K562 (cell line): ENCODE data around the gene PRRG4. TPM values are rescaled to one million over a fixed set of nuclear protein-coding genes. Genes with fewer than 3 reads are reported as not detected.
A peak's percentile ranks its signal among the peaks of the same experiment; 100 is the strongest.

ENCODE experiments used
- BRD9 ChIP-seq: fragments of 450-650 bp; IDR thresholded peaks from 2 replicates; pipeline ENCODE4 v1.6.1; 2018; ENCODE audit warnings: low read depth; ENCODE audit not compliant: partially characterized antibody
- CCNT2 ChIP-seq: IDR thresholded peaks from 2 replicates; pipeline ENCODE4 v1.6.1; 2011; ENCODE audit warnings: borderline replicate concordance, low read depth, mild to moderate bottlenecking, moderate library complexity, mixed read lengths, low read length; ENCODE audit not compliant: insufficient read length; ENCODE audit errors: extremely low read depth
- CGGBP1 ChIP-seq: fragments of 250-450 bp; sonication (Bioruptor Pico); IDR thresholded peaks from 2 replicates; pipeline ENCODE4 v1.9.0; 2021; ENCODE audit warnings: mild to moderate bottlenecking
- CREB1 ChIP-seq, 2 experiments: sonication (generic) in 1 of 2; formaldehyde crosslinking in 1 of 2; IDR thresholded peaks; 2 replicates each; pipeline versions ENCODE4 v1.6.1 to v1.8.0; 2012 to 2022; ENCODE audit warnings: inconsistent platforms in 1 of 2, mild to moderate bottlenecking in 1 of 2, missing genetic modification reagents in 1 of 2, moderate library complexity in 1 of 2
- ETV1 ChIP-seq: fragments of 450-650 bp; conservative IDR thresholded peaks from 2 replicates; pipeline ENCODE4 v1.6.1; 2016; ENCODE audit warnings: missing genetic modification characterization, control low read depth, low read depth, missing compliant biosample characterization
- ID3 ChIP-seq, 2 experiments: fragments of 250-450 bp in 1 of 2; fragments of 450-650 bp in 1 of 2; sonication (Bioruptor Pico) in 1 of 2; IDR thresholded peaks; 2 replicates each; pipeline versions ENCODE4 v1.6.1 to v1.8.0; 2016 to 2021; ENCODE audit warnings: mild to moderate bottlenecking in 2 of 2, moderate library complexity in 2 of 2, missing compliant biosample characterization in 1 of 2, missing genetic modification characterization in 1 of 2
- NONO ChIP-seq, 2 experiments: fragments of 200-400 bp in 1 of 2; fragments of 450-650 bp in 1 of 2; formaldehyde crosslinking in 1 of 2; IDR thresholded peaks; 2 replicates each; pipeline ENCODE4 v1.6.1; 2017; ENCODE audit warnings: low read depth in 2 of 2, mild to moderate bottlenecking in 2 of 2, moderate library complexity in 2 of 2, low read length in 1 of 2
- PATZ1 ChIP-seq: fragments of 250-450 bp; sonication (Bioruptor Pico); IDR thresholded peaks from 2 replicates; pipeline ENCODE4 v1.5.0; 2020; ENCODE audit warnings: mild to moderate bottlenecking, borderline replicate concordance
- PHB2 ChIP-seq: fragments of 450-650 bp; IDR thresholded peaks from 2 replicates; pipeline ENCODE4 v1.6.1; 2017; ENCODE audit warnings: low read depth
- POLR2AphosphoS2 ChIP-seq: IDR thresholded peaks from 2 replicates; pipeline ENCODE4 v1.6.1; 2012; ENCODE audit warnings: low read length, improper control_type of control experiment
- POU5F1 ChIP-seq: fragments of 150-350 bp; IDR thresholded peaks from 2 replicates; pipeline ENCODE4 v1.6.1; 2014; ENCODE audit warnings: borderline replicate concordance, low read length, low read depth, mild to moderate bottlenecking; ENCODE audit not compliant: partially characterized antibody
- SNIP1 ChIP-seq: fragments of 450-650 bp; IDR thresholded peaks from 2 replicates; pipeline ENCODE4 v1.7.1; 2017; ENCODE audit warnings: low read depth, mild to moderate bottlenecking
- USF1 ChIP-seq: sonication (generic); formaldehyde crosslinking; IDR thresholded peaks from 2 replicates; pipeline ENCODE4 v1.9.0; 2022; ENCODE audit warnings: mild to moderate bottlenecking, missing genetic modification reagents
- ZBTB26 ChIP-seq: fragments of 450-650 bp; formaldehyde crosslinking; IDR thresholded peaks from 2 replicates; pipeline ENCODE4 v1.4.0; 2022; ENCODE audit warnings: missing genetic modification characterization
- ZKSCAN8 ChIP-seq: fragments of 200-800 bp; sonication (Bioruptor generic); IDR thresholded peaks from 2 replicates; pipeline ENCODE4 v1.6.1; 2016; ENCODE audit warnings: missing genetic modification characterization, missing compliant biosample characterization
- ZNF174 ChIP-seq: fragments of 250-450 bp; sonication (Bioruptor Pico); IDR thresholded peaks from 2 replicates; pipeline ENCODE4 v1.4.0; 2020; ENCODE audit warnings: mild to moderate bottlenecking
- ZNF695 ChIP-seq: fragments of 450-650 bp; formaldehyde crosslinking; IDR thresholded peaks from 2 replicates; pipeline ENCODE4 v1.4.0; 2020; ENCODE audit warnings: mild to moderate bottlenecking, moderate library complexity
- ZNF79 ChIP-seq: fragments of 250-450 bp; sonication (Bioruptor Pico); IDR thresholded peaks from 2 replicates; pipeline ENCODE4 v1.4.0; 2020; ENCODE audit warnings: low read depth, mild to moderate bottlenecking, moderate library complexity
- polyA plus RNA-seq, 8 experiments: library from polyadenylated mRNA; depleted of rRNA in 4 of 8; stranded (reverse) in 5 of 8; unstranded in 3 of 8; fragments of >200 nt; fragmentation: Nextera tagmentation in 2 of 8; fragmentation: Illumina TruSeq in 1 of 8; extraction: Ambion mirVana in 2 of 8; extraction: Trizol in 1 of 8; gene quantifications; 2 replicates each; pipeline versions ENCODE4 v1.2.1 to v1.2.3, GENCODE V29; 2011 to 2014; ENCODE audit warnings: inconsistent platforms in 1 of 8, missing spikeins in 1 of 8
- total RNA-seq, 7 experiments: library from RNA; depleted of rRNA in 6 of 7; stranded (reverse); fragments of >200 nt in 6 of 7; fragmentation: Illumina TruSeq in 2 of 7; extraction: Trizol in 2 of 7; gene quantifications; 2 replicates each; pipeline versions ENCODE4 v1.2.1 to v1.2.3, GENCODE V29; 2011 to 2021; ENCODE audit warnings: low replicate concordance in 1 of 7

The PRRG4 gene
- total and polyA plus RNA-seq, 9 of the 15 experiments (the other 6 are each of a cell fraction or from before 2014, with no cell fraction given), result not detected

- no peak for TF ChIP-seq ID3 (CRISPR knock-in tag; IDR thresholded peaks at IDR 0.05)
- no peak for TF ChIP-seq ID3 (tag; IDR thresholded peaks at IDR 0.05)
- no peak for TF ChIP-seq BRD9
- TF ChIP-seq ZNF695 (CRISPR knock-in tag), result no peak
- no peak for TF ChIP-seq CREB1 (IDR thresholded peaks at IDR 0.05)
- TF ChIP-seq CREB1 (CRISPR knock-in tag; IDR thresholded peaks at IDR 0.05), result 0 out of 2 replicates have a peak, but pooled peaks have one; percentile 36
- no peak for TF ChIP-seq ZBTB26 (CRISPR knock-in tag)
- no peak for TF ChIP-seq POU5F1
- no peak for TF ChIP-seq ZNF79 (CRISPR knock-in tag)
- no peak for TF ChIP-seq PHB2
- no peak for TF ChIP-seq USF1
- no peak for TF ChIP-seq ZKSCAN8
- TF ChIP-seq POLR2AphosphoS2, result no peak
- no peak for TF ChIP-seq CGGBP1 (CRISPR knock-in tag)
- TF ChIP-seq NONO (IDR thresholded peaks at IDR 0.05; ENCODE audit: low read depth in 2 of 2, low read length in 1 of 2), result peak; percentile 66 to 88; a peak in 2 of 4 replicates
- TF ChIP-seq PATZ1, result no peak
- no peak for TF ChIP-seq ZNF174 (CRISPR knock-in tag)
- TF ChIP-seq SNIP1, result no peak
- TF ChIP-seq ETV1 (tag), result peak; percentile 92
- TF ChIP-seq CCNT2, result peak; percentile 85
Observed at GRCh38 chr11:32892355-32893092, 62.8 kb downstream of the PRRG4 start, which contains the start of gene QSER1 (continued).
